ENCODE measurements around the gene SLC35F6.
"Not testable (repeated sequence)": the region's sequence is repeated elsewhere in the genome, so short reads cannot be mapped to it uniquely, and the experiment has no call there.

Gene SLC35F6

GRCh38 chr2:26754972-26755670, 9.0 kb upstream of the SLC35F6 start:
- in situ Hi-C loops (cut with MboI; ENCODE audit: low sequenced_read_pairs) = no loop called here

- in situ Hi-C loops (cut with MboI; ENCODE audit: low sequenced_read_pairs) = no loop called here
Measured at GRCh38 chr2:26756337-26756736, 7.7 kb upstream of the SLC35F6 start.

GRCh38 chr2:26757873-26758789, 6.0 kb upstream of the SLC35F6 start:
- in situ Hi-C loops (cut with MboI; ENCODE audit: low sequenced_read_pairs) = no loop called here

GRCh38 chr2:26758790-26759321, 5.2 kb upstream of the SLC35F6 start:
- in situ Hi-C loops (cut with MboI; ENCODE audit: low sequenced_read_pairs) = no loop called here

GRCh38 chr2:26759845-26760244, 4.2 kb upstream of the SLC35F6 start:
- in situ Hi-C loops (cut with MboI; ENCODE audit: low sequenced_read_pairs) = no loop called here

- in situ Hi-C loops (cut with MboI; ENCODE audit: low sequenced_read_pairs) = not testable (repeated sequence)
Measured at GRCh38 chr2:26760991-26761390, 3.1 kb upstream of the SLC35F6 start.

GRCh38 chr2:26763019-26763418, 1.1 kb upstream of the SLC35F6 start:
- in situ Hi-C loops (cut with MboI; ENCODE audit: low sequenced_read_pairs) = no loop called here

- in situ Hi-C loops (cut with MboI; ENCODE audit: low sequenced_read_pairs) = no loop called here
Measured at GRCh38 chr2:26764906-26765305, 822 bp downstream of the SLC35F6 start.

GRCh38 chr2:26765475-26766200, 1.6 kb downstream of the SLC35F6 start:
- in situ Hi-C loops (cut with MboI; ENCODE audit: low sequenced_read_pairs) = no loop called here

- in situ Hi-C loops (cut with MboI; ENCODE audit: low sequenced_read_pairs) = no loop called here
Measured at GRCh38 chr2:26767129-26767528, 3.0 kb downstream of the SLC35F6 start.

GRCh38 chr2:26767894-26768487, 3.9 kb downstream of the SLC35F6 start:
- in situ Hi-C loops (cut with MboI; ENCODE audit: low sequenced_read_pairs) = no loop called here

- in situ Hi-C loops (cut with MboI; ENCODE audit: low sequenced_read_pairs) = no loop called here
Measured at GRCh38 chr2:26768759-26769088, 4.6 kb downstream of the SLC35F6 start.

GRCh38 chr2:26769089-26769761, 5.1 kb downstream of the SLC35F6 start:
- in situ Hi-C loops (cut with MboI; ENCODE audit: low sequenced_read_pairs) = no loop called here

- in situ Hi-C loops (cut with MboI; ENCODE audit: low sequenced_read_pairs) = no loop called here
Measured at GRCh38 chr2:26770986-26771586, 7.0 kb downstream of the SLC35F6 start.

- in situ Hi-C loops (cut with MboI; ENCODE audit: low sequenced_read_pairs) = no loop called here
Measured at GRCh38 chr2:26772064-26773001, 8.2 kb downstream of the SLC35F6 start.

GRCh38 chr2:26776195-26776800, 12.2 kb downstream of the SLC35F6 start:
- in situ Hi-C loops (cut with MboI; ENCODE audit: low sequenced_read_pairs) = no loop called here

GRCh38 chr2:26778098-26778497, 14.0 kb downstream of the SLC35F6 start:
- in situ Hi-C loops (cut with MboI; ENCODE audit: low sequenced_read_pairs) = no loop called here

- in situ Hi-C loops (cut with MboI; ENCODE audit: low sequenced_read_pairs) = no loop called here
Measured at GRCh38 chr2:26778507-26778906, 14.4 kb downstream of the SLC35F6 start.
